ENCODE results near the gene ERAS.
"Not testable (repeated sequence)": the region's sequence is repeated elsewhere in the genome, so short reads cannot be mapped to it uniquely, and the experiment has no call there.

Gene ERAS

GRCh38 chrX:48798318-48798717 is 28.0 kb upstream of the ERAS start:
- DNase-seq (ENCODE audit: low read depth, low spot score): no peak

- no peak for DNase-seq (ENCODE audit: low read depth, low spot score)
These were observed 25.6 kb upstream of the ERAS start for GRCh38 chrX:48800574-48801279.

GRCh38 chrX:48801280-48802088 is 24.8 kb upstream of the ERAS start, which contains the start of gene HDAC6:
HDAC6 (plus strand) TSS chrX:48802067; CDS start chrX:48802693, 626 bp downstream.
- DNase-seq (ENCODE audit: low read depth, low spot score): peak; percentile 99

- DNase-seq (ENCODE audit: low read depth, low spot score): peak; percentile 89
These were observed 24.0 kb upstream of the ERAS start for GRCh38 chrX:48802089-48802904.

- DNase-seq (ENCODE audit: low read depth, low spot score): no peak
These were observed 23.5 kb upstream of the ERAS start for GRCh38 chrX:48802905-48803200.

- no peak for DNase-seq (ENCODE audit: low read depth, low spot score)
These were observed 20.2 kb upstream of the ERAS start for GRCh38 chrX:48806081-48806480.

GRCh38 chrX:48813644-48814043 is 12.7 kb upstream of the ERAS start:
- no peak for DNase-seq (ENCODE audit: low read depth, low spot score)

GRCh38 chrX:48814722-48815121 is 11.6 kb upstream of the ERAS start:
- no peak for DNase-seq (ENCODE audit: low read depth, low spot score)

GRCh38 chrX:48815266-48815665 is 11.0 kb upstream of the ERAS start:
- DNase-seq (ENCODE audit: low read depth, low spot score): no peak

GRCh38 chrX:48816014-48816810 is 10.1 kb upstream of the ERAS start:
- no peak for DNase-seq (ENCODE audit: low read depth, low spot score)

GRCh38 chrX:48818098-48818497 is 8.2 kb upstream of the ERAS start:
- DNase-seq (ENCODE audit: low read depth, low spot score): no peak

GRCh38 chrX:48818866-48819265 is 7.4 kb upstream of the ERAS start:
- DNase-seq (ENCODE audit: low read depth, low spot score): no peak

- not testable (repeated sequence) for DNase-seq (ENCODE audit: low read depth, low spot score)
These were observed 6.9 kb upstream of the ERAS start for GRCh38 chrX:48819394-48819793.

GRCh38 chrX:48823053-48823452 is 3.3 kb upstream of the ERAS start:
- no peak for DNase-seq (ENCODE audit: low read depth, low spot score)

GRCh38 chrX:48824066-48824465 is 2.2 kb upstream of the ERAS start:
- DNase-seq (ENCODE audit: low read depth, low spot score): no peak

- DNase-seq (ENCODE audit: low read depth, low spot score): no peak
These were observed 752 bp downstream of the ERAS start for GRCh38 chrX:48826876-48827653.

GRCh38 chrX:48827654-48827968 is 1.3 kb downstream of the ERAS start:
- DNase-seq (ENCODE audit: low read depth, low spot score): no peak

GRCh38 chrX:48829016-48829735 is 2.9 kb downstream of the ERAS start:
- no peak for DNase-seq (ENCODE audit: low read depth, low spot score)

- no peak for DNase-seq (ENCODE audit: low read depth, low spot score)
These were observed 5.0 kb downstream of the ERAS start for GRCh38 chrX:48831136-48831908.

GRCh38 chrX:48831909-48832291 is 5.6 kb downstream of the ERAS start:
- no peak for DNase-seq (ENCODE audit: low read depth, low spot score)

Data from astrocyte of the hippocampus (primary cell).